HG02623 (cell line): ENCODE data around the gene SMIM23.
"Not testable (repeated sequence)": the region's sequence is repeated elsewhere in the genome, so short reads cannot be mapped to it uniquely, and the experiment has no call there.

ENCODE experiments used
- ATAC-seq: cut with Tn5 transposase; IDR thresholded peaks from one replicate; pipeline ENCODE4 v1.9.1; 2021; ENCODE audit warnings: moderate library complexity; ENCODE audit not compliant: unreplicated experiment

The SMIM23 gene

GRCh38 chr5:171771856-171772255 is 13.8 kb upstream of the SMIM23 start:
- ATAC-seq, result no peak

GRCh38 chr5:171773106-171773505 is 12.5 kb upstream of the SMIM23 start:
- ATAC-seq, result no peak

- no peak for ATAC-seq
These were observed 11.2 kb upstream of the SMIM23 start for GRCh38 chr5:171774418-171774817.

GRCh38 chr5:171776213-171776612 is 9.4 kb upstream of the SMIM23 start:
- ATAC-seq, result no peak

- ATAC-seq, result no peak
These were observed 8.6 kb upstream of the SMIM23 start for GRCh38 chr5:171776770-171777759.

- not testable (repeated sequence) for ATAC-seq
These were observed 3.9 kb upstream of the SMIM23 start for GRCh38 chr5:171781744-171782143.

GRCh38 chr5:171782332-171782966 is 3.2 kb upstream of the SMIM23 start:
- no peak for ATAC-seq

GRCh38 chr5:171783051-171783450 is 2.6 kb upstream of the SMIM23 start:
- ATAC-seq, result no peak

GRCh38 chr5:171789353-171789752 is 3.7 kb downstream of the SMIM23 start:
- ATAC-seq, result no peak

- no peak for ATAC-seq
These were observed 4.8 kb downstream of the SMIM23 start for GRCh38 chr5:171790408-171790807.

- ATAC-seq, result no peak
These were observed 8.9 kb downstream of the SMIM23 start for GRCh38 chr5:171794470-171794960.

- no peak for ATAC-seq
These were observed 9.8 kb downstream of the SMIM23 start for GRCh38 chr5:171795381-171795780.

GRCh38 chr5:171796436-171796835 is 10.8 kb downstream of the SMIM23 start:
- no peak for ATAC-seq

- ATAC-seq, result no peak
These were observed 11.9 kb downstream of the SMIM23 start for GRCh38 chr5:171797543-171797942.

GRCh38 chr5:171798418-171798817 is 12.8 kb downstream of the SMIM23 start:
- ATAC-seq, result no peak

- no peak for ATAC-seq
These were observed 16.2 kb downstream of the SMIM23 start for GRCh38 chr5:171801839-171802238.

- no peak for ATAC-seq
These were observed 20.1 kb downstream of the SMIM23 start for GRCh38 chr5:171805746-171806145.

GRCh38 chr5:171806976-171807747 is 21.5 kb downstream of the SMIM23 start:
- ATAC-seq, result no peak

GRCh38 chr5:171808453-171808852 is 22.8 kb downstream of the SMIM23 start:
- ATAC-seq, result no peak

GRCh38 chr5:171808951-171809350 is 23.3 kb downstream of the SMIM23 start:
- ATAC-seq, result no peak

GRCh38 chr5:171810227-171810626 is 24.6 kb downstream of the SMIM23 start:
- ATAC-seq, result no peak
